PC-9 (cell line): Measurements from ENCODE around the gene BICDL2. TPM values are rescaled to one million over a fixed set of nuclear protein-coding genes. Genes with fewer than 3 reads are reported as not detected.
A peak's percentile ranks its signal among the peaks of the same experiment; 100 is the strongest.

Source experiments
- BruUV-seq: library from RNA; stranded (reverse); fragments of 400-500 nt; replicated peaks from 2 replicates; lab custom pipeline; 2021; lab: Mats Ljungman, UMichigan
- CTCF ChIA-PET: fragments of 300-600 bp; sonication (Branson Sonifier 250); formaldehyde crosslinking; loops from one replicate; lab custom pipeline; 2022; ENCODE audit warnings: antibody characterized with exemption; lab: Charles Lee
- POLR2A ChIA-PET: fragments of 300-600 bp; sonication (Branson Sonifier 250); formaldehyde crosslinking; loops from one replicate; lab custom pipeline; 2022; ENCODE audit warnings: antibody characterized with exemption; ENCODE audit not compliant: unreplicated experiment; lab: Charles Lee
- DNase-seq, 2 experiments: peaks; one replicate each; pipeline versions ENCODE4 v3.0.0 to v3.0.0-alpha.2; 2015 to 2022; ENCODE audit warnings: mixed read lengths in 1 of 2
- H2AFZ ChIP-seq: fragments of 200-600 bp; sonication (generic); 2 replicates; pipeline ENCODE4 v1.8.1; 2017; ENCODE audit warnings: antibody characterized with exemption
- H3F3A ChIP-seq: fragments of 200-600 bp; sonication (generic); 2 replicates; pipeline ENCODE4 v1.8.1; 2017; ENCODE audit warnings: antibody characterized with exemption, mild to moderate bottlenecking, low read depth; ENCODE audit not compliant: insufficient read depth
- H3K27ac ChIP-seq: fragments of 200-600 bp; sonication (generic); 2 replicates; pipeline ENCODE4 v1.6.1; 2016; ENCODE audit warnings: mixed run types
- H3K27me3 ChIP-seq: fragments of 200-600 bp; sonication (generic); 2 replicates; pipeline ENCODE4 v1.6.1; 2016; ENCODE audit warnings: low read depth, mixed run types; ENCODE audit not compliant: insufficient read depth
- H3K36me3 ChIP-seq: fragments of 200-600 bp; sonication (generic); 2 replicates; pipeline ENCODE4 v1.6.1; 2016; ENCODE audit warnings: low read depth, mixed run types
- H3K4me1 ChIP-seq: fragments of 200-600 bp; sonication (generic); replicated peaks from 2 replicates; pipeline ENCODE4 v1.6.1; 2016; ENCODE audit warnings: mixed run types; ENCODE audit not compliant: insufficient read depth
- H3K4me2 ChIP-seq: fragments of 200-600 bp; sonication (generic); 2 replicates; pipeline ENCODE4 v1.6.1; 2017; ENCODE audit warnings: mixed run types
- H3K4me3 ChIP-seq: fragments of 200-600 bp; sonication (generic); 2 replicates; pipeline ENCODE4 v1.6.1; 2016; ENCODE audit warnings: mixed run types
- H3K79me2 ChIP-seq: fragments of 200-600 bp; sonication (generic); 2 replicates; pipeline ENCODE4 v1.6.1; 2017; ENCODE audit warnings: low read depth, mixed run types
- H3K9me2 ChIP-seq: fragments of 200-600 bp; sonication (generic); 2 replicates; pipeline ENCODE4 v1.8.1; 2017; ENCODE audit warnings: mild to moderate bottlenecking; ENCODE audit not compliant: insufficient read depth
- H3K9me3 ChIP-seq: fragments of 200-600 bp; sonication (generic); 2 replicates; pipeline ENCODE4 v1.8.1; 2016; ENCODE audit warnings: low read depth; ENCODE audit not compliant: insufficient read depth
- H4K20me1 ChIP-seq: fragments of 200-600 bp; sonication (generic); 2 replicates; pipeline ENCODE4 v1.8.1; 2017; ENCODE audit not compliant: insufficient read depth
- CTCF ChIP-seq: fragments of 200-600 bp; sonication (generic); conservative IDR thresholded peaks from 2 replicates; pipeline ENCODE4 v1.6.1; 2017; ENCODE audit warnings: mixed run types, antibody characterized with exemption, mild to moderate bottlenecking, moderate library complexity
- EZH2 ChIP-seq: fragments of 200-600 bp; sonication (generic); IDR thresholded peaks from 2 replicates; pipeline ENCODE4 v1.8.0; 2017; ENCODE audit warnings: antibody characterized with exemption, low read depth
- intact Hi-C: fragments of 100-400 bp; cut with micrococcal nuclease; formaldehyde crosslinking; loops from one replicate; pipeline ENCODE4 v1.10.0; 2022; ENCODE audit not compliant: unreplicated experiment
- total RNA-seq: library from RNA; stranded (reverse); gene quantifications from 2 replicates; pipeline ENCODE4 v1.2.3, GENCODE V29; 2021

The BICDL2 gene
- total RNA-seq, 1 experiment from 2014 or later: 57.9 TPM

- Histone ChIP-seq H2AFZ (no peak overlapping the region), H3F3A (no peaks in the 10 kb centered on the region; the same call in 1 of the 2 replicates), H3K4me3 (no peak overlapping the region), H4K20me1 (no peaks in the 10 kb centered on the region), H3K36me3 (no peaks in the 10 kb centered on the region), H3K9me2 (no peaks in the 10 kb centered on the region), H3K9me3 (no peaks in the 10 kb centered on the region), H3K27ac (no peak overlapping the region), H3K4me2 (no peak overlapping the region), H3K27me3 (no peaks in the 10 kb centered on the region), H3K4me1 (peaks cover 25% of the 10 kb centered on the region), H3K79me2 (no peaks in the 10 kb centered on the region)
- TF ChIP-seq EZH2 (no peak), CTCF (no peak)
- BruUV-seq: TSS peak; percentile 43
- CTCF ChIA-PET: interaction anchor here (0.7 to 1.1 kb wide), 8 partner anchors 9 to 67 kb away, joined by 3 to 7 read pairs (median 3); no protein-coding TSS in a partner anchor
- DNase-seq: peak in 1 of 2 experiments; percentile 73
- POLR2A ChIA-PET: interaction anchor here (0.5 to 2.6 kb wide), 10 partner anchors 18 to 265 kb away, joined by 3 to 41 read pairs (median 6); partner anchors contain the start of genes CLDN9, HCFC1R1, THOC6 and TNFRSF12A
- intact Hi-C loops: loop anchor here (1.0 kb wide), 1 partner anchor 29 kb away; the partner anchor contains the start of gene TNFRSF12A
These were observed 45.0 kb downstream of the BICDL2 start for GRCh38 chr16:2991566-2992261.

GRCh38 chr16:2990891-2991290 lies 45.9 kb downstream of the BICDL2 start:
- Histone ChIP-seq H3K4me1 (peaks cover 23% of the 10 kb centered on the region; the same call in 1 of the 2 replicates), H4K20me1 (no peaks in the 10 kb centered on the region), H3K27me3 (no peaks in the 10 kb centered on the region), H3K27ac (no peak overlapping the region), H3K79me2 (no peaks in the 10 kb centered on the region), H3K9me2 (no peaks in the 10 kb centered on the region), H3F3A (peaks cover 4% of the 10 kb centered on the region; the same call in 1 of the 2 replicates), H3K36me3 (no peaks in the 10 kb centered on the region), H2AFZ (no peak overlapping the region), H3K4me3 (no peak overlapping the region), H3K4me2 (peak overlapping the region; percentile 19), H3K9me3 (no peaks in the 10 kb centered on the region)
- intact Hi-C loops: loop anchor here (1.0 kb wide), 1 partner anchor 29 kb away; the partner anchor contains the start of gene TNFRSF12A
- peak in 1 of 2 experiments; percentile 87 for DNase-seq
- no peak for TF ChIP-seq EZH2
- CTCF ChIA-PET: interaction anchor here (0.7 to 1.1 kb wide), 4 partner anchors 19 to 64 kb away, joined by 3 to 7 read pairs (median 4); no protein-coding TSS in a partner anchor
- POLR2A ChIA-PET: interaction anchor here (0.5 to 2.6 kb wide), 7 partner anchors 19 to 266 kb away, joined by 3 to 41 read pairs (median 6); partner anchors contain the start of genes CLDN9, HCFC1R1, THOC6 and TNFRSF12A
- no TSS peak for BruUV-seq

GRCh38 chr16:2988590-2989099 lies 48.1 kb downstream of the BICDL2 start:
- Histone ChIP-seq H2AFZ (no peak overlapping the region), H4K20me1 (no peaks in the 10 kb centered on the region), H3K27ac (no peak overlapping the region), H3K79me2 (no peaks in the 10 kb centered on the region), H3F3A (peaks cover 17% of the 10 kb centered on the region; the same call in 1 of the 2 replicates), H3K4me2 (no peak overlapping the region), H3K36me3 (no peaks in the 10 kb centered on the region), H3K9me3 (no peaks in the 10 kb centered on the region), H3K9me2 (no peaks in the 10 kb centered on the region), H3K27me3 (no peaks in the 10 kb centered on the region), H3K4me1 (peaks cover 22% of the 10 kb centered on the region; the same call in 1 of the 2 replicates), H3K4me3 (no peak overlapping the region)
- DNase-seq: no peak
- POLR2A ChIA-PET: no interaction called here
- intact Hi-C loops: no loop called here
- no TSS peak for BruUV-seq
- CTCF ChIA-PET: interaction anchor here (0.6 kb wide), 1 partner anchor 37 kb away, joined by 6 read pairs; no protein-coding TSS in a partner anchor
- TF ChIP-seq EZH2: no peak
- no peak for TF ChIP-seq CTCF
